ENCODE results near the gene GPR160. TPM values are rescaled to one million over a fixed set of nuclear protein-coding genes. Genes with fewer than 3 reads are reported as not detected.
A peak's percentile ranks its signal among the peaks of the same experiment; 100 is the strongest.

GPR160 gene
- total RNA-seq (10 to 100 TPM in 2 of 5 experiments, 1 to 10 TPM in 3; 6.1 to 44.3 (median 8.7) TPM), polyA plus RNA-seq (10 to 100 TPM; 17.1 to 22.8 TPM), total RNA-seq (14.7 reads per million, percentile 44 among the genes with 10 or more reads in this experiment)

- Mint-ChIP-seq H3K36me3 (peaks cover 0 to 10% (median 6%) of the 10 kb centered on the region in 5 donors), H3K27ac (peak within 1 kb of the TSS; percentile 33 to 92 (median 82)), H3K4me1 (peaks cover 24 to 66% (median 49%) of the 10 kb centered on the region in 7 donors), H3K9me3 (peaks cover 0 to 6% (median 0%) of the 10 kb centered on the region in 11 donors), H3K4me3 (peak within 1 kb of the TSS; percentile 86 to 93 (median 90)), H3K27me3 (peaks cover 0 to 6% (median 0%) of the 10 kb centered on the region in 5 donors)
- Histone ChIP-seq H3K27me3 (ENCODE audit: control insufficient read depth in 2 of 2, insufficient read depth in 2 of 2, low read length in 2 of 2) (no peaks in the 10 kb centered on the region), H3K36me3 (ENCODE audit: control insufficient read depth in 2 of 3, insufficient read depth in 3 of 3, low read length in 3 of 3) (no peaks in the 10 kb centered on the region), H3K9me3 (ENCODE audit: control insufficient read depth in 2 of 3, low read length in 3 of 3) (no peaks in the 10 kb centered on the region), H3K4me3 (ENCODE audit: low read length) (peak within 1 kb of the TSS; percentile 88), H3K4me1 (ENCODE audit: control insufficient read depth in 2 of 2, insufficient read depth in 2 of 2, low read length in 2 of 2) (peaks cover 15 to 16% of the 10 kb centered on the region in 2 donors), H3K27ac (ENCODE audit: low read depth, low read length) (peak within 1 kb of the TSS; percentile 63)
- ATAC-seq (peak; percentile 82), DNase-seq (peak; percentile 67 to 85 (median 80))
- ChIA-PET CTCF (interaction anchor here (0.5 to 2.2 kb wide), 6 partner anchors 12 to 273 kb away, joined by 3 to 10 read pairs (median 4); partner anchors contain the start of gene TERC), POLR2A (interaction anchor here (0.8 to 6.5 kb wide), 7 partner anchors 12 to 265 kb away, joined by 3 to 62 read pairs (median 5); partner anchors contain the start of gene SEC62)
- intact Hi-C loops (cut with micrococcal nuclease), result loop anchor here (1.0 to 10.0 kb wide), 20 partner anchors 9 to 867 kb away; partner anchors contain the start of genes LRRC34 (in 2 of the 2), LRRIQ4 (in 2 of the 2), PRKCI (in 2 of the 2) and SKIL (in 2 of the 2)
These were observed at the start of gene GPR160 for GRCh38 chr3:170037463-170038433. Gene GPR160, plus strand, starts transcription at chr3:170037995. Its CDS starts 45,978 bp downstream, at chr3:170083973.

GRCh38 chr3:169990431-169990830 lies 47.4 kb upstream of the GPR160 start:
- Histone ChIP-seq H3K27ac (ENCODE audit: low read depth, low read length) (no peak overlapping the region), H3K27me3 (ENCODE audit: control insufficient read depth in 2 of 2, insufficient read depth in 2 of 2, low read length in 2 of 2) (no peaks in the 10 kb centered on the region), H3K4me1 (ENCODE audit: control insufficient read depth in 2 of 2, insufficient read depth in 2 of 2, low read length in 2 of 2) (no peaks in the 10 kb centered on the region), H3K9me3 (ENCODE audit: control insufficient read depth in 2 of 3, low read length in 3 of 3) (no peaks in the 10 kb centered on the region), H3K36me3 (ENCODE audit: control insufficient read depth in 2 of 3, insufficient read depth in 3 of 3, low read length in 3 of 3) (peaks cover 0 to 37% (median 31%) of the 10 kb centered on the region in 3 experiments), H3K4me3 (ENCODE audit: low read length) (no peak overlapping the region)
- Mint-ChIP-seq H3K27me3 (no peaks in the 10 kb centered on the region), H3K9me3 (no peaks in the 10 kb centered on the region), H3K27ac (no peak overlapping the region), H3K36me3 (peaks cover 7 to 26% (median 11%) of the 10 kb centered on the region in 5 donors), H3K4me3 (no peak overlapping the region), H3K4me1 (peaks cover 0 to 8% (median 0%) of the 10 kb centered on the region in 7 donors)
- intact Hi-C loops (cut with micrococcal nuclease), result no loop called here
- ATAC-seq, result no peak
- CTCF ChIA-PET, result no interaction called here
- POLR2A ChIA-PET, result interaction anchor here (0.6 to 1.0 kb wide), 4 partner anchors 9 to 227 kb away, joined by 3 to 5 read pairs (median 3); partner anchors contain the start of gene SEC62
- no peak for DNase-seq

GRCh38 chr3:169992156-169992555 lies 45.6 kb upstream of the GPR160 start:
- Histone ChIP-seq H3K4me1 (ENCODE audit: control insufficient read depth in 2 of 2, insufficient read depth in 2 of 2, low read length in 2 of 2) (no peaks in the 10 kb centered on the region), H3K9me3 (ENCODE audit: control insufficient read depth in 2 of 3, low read length in 3 of 3) (no peaks in the 10 kb centered on the region), H3K27ac (ENCODE audit: low read depth, low read length) (no peak overlapping the region), H3K4me3 (ENCODE audit: low read length) (no peak overlapping the region), H3K36me3 (ENCODE audit: control insufficient read depth in 2 of 3, insufficient read depth in 3 of 3, low read length in 3 of 3) (peaks cover 0 to 30% (median 22%) of the 10 kb centered on the region in 3 experiments), H3K27me3 (ENCODE audit: control insufficient read depth in 2 of 2, insufficient read depth in 2 of 2, low read length in 2 of 2) (no peaks in the 10 kb centered on the region)
- Mint-ChIP-seq H3K36me3 (peaks cover 7 to 31% (median 14%) of the 10 kb centered on the region in 5 donors), H3K9me3 (no peaks in the 10 kb centered on the region), H3K4me1 (peaks cover 0 to 13% (median 2%) of the 10 kb centered on the region in 7 donors), H3K27ac (peak overlapping the region in 2 of 9 donors; percentile 13 to 61), H3K4me3 (no peak overlapping the region), H3K27me3 (no peaks in the 10 kb centered on the region)
- intact Hi-C loops (cut with micrococcal nuclease), result no loop called here
- POLR2A ChIA-PET, result interaction anchor here (1.1 kb wide), 1 partner anchor 13 kb away, joined by 3 read pairs; no protein-coding TSS in a partner anchor
- CTCF ChIA-PET, result interaction anchor here (1.0 kb wide), 1 partner anchor 158 kb away, joined by 3 read pairs; no protein-coding TSS in a partner anchor
- ATAC-seq (no peak), DNase-seq (no peak)

GRCh38 chr3:169992781-169993180 lies 45.0 kb upstream of the GPR160 start:
- Mint-ChIP-seq H3K4me1 (peaks cover 0 to 13% (median 2%) of the 10 kb centered on the region in 7 donors), H3K4me3 (no peak overlapping the region), H3K27me3 (no peaks in the 10 kb centered on the region), H3K36me3 (peaks cover 7 to 34% (median 14%) of the 10 kb centered on the region in 5 donors), H3K9me3 (no peaks in the 10 kb centered on the region), H3K27ac (peak overlapping the region in 4 of 9 donors; percentile 17 to 79 (median 43))
- CTCF ChIA-PET, result interaction anchor here (1.0 kb wide), 1 partner anchor 157 kb away, joined by 3 read pairs; no protein-coding TSS in a partner anchor
- POLR2A ChIA-PET, result interaction anchor here (0.7 to 1.1 kb wide), 2 partner anchors 14 to 138 kb away, joined by 3 read pairs; no protein-coding TSS in a partner anchor
- ATAC-seq (no peak), DNase-seq (no peak)
- Histone ChIP-seq H3K4me1 (ENCODE audit: control insufficient read depth in 2 of 2, insufficient read depth in 2 of 2, low read length in 2 of 2) (no peaks in the 10 kb centered on the region), H3K36me3 (ENCODE audit: control insufficient read depth in 2 of 3, insufficient read depth in 3 of 3, low read length in 3 of 3) (peaks cover 0 to 30% (median 20%) of the 10 kb centered on the region in 3 experiments), H3K27ac (ENCODE audit: low read depth, low read length) (no peak overlapping the region), H3K4me3 (ENCODE audit: low read length) (no peak overlapping the region), H3K27me3 (ENCODE audit: control insufficient read depth in 2 of 2, insufficient read depth in 2 of 2, low read length in 2 of 2) (no peaks in the 10 kb centered on the region), H3K9me3 (ENCODE audit: control insufficient read depth in 2 of 3, low read length in 3 of 3) (no peaks in the 10 kb centered on the region)
- intact Hi-C loops (cut with micrococcal nuclease), result loop anchor here in 1 of 2 donors (1.0 kb wide), 1 partner anchor 8 kb away; no protein-coding TSS in a partner anchor

GRCh38 chr3:169993761-169994160 lies 44.0 kb upstream of the GPR160 start:
- POLR2A ChIA-PET, result interaction anchor here (0.7 kb wide), 2 partner anchors 14 to 139 kb away, joined by 3 read pairs; no protein-coding TSS in a partner anchor
- no peaks in the 10 kb centered on the region for H3K4me1 ChIP-seq (ENCODE audit: control insufficient read depth in 2 of 2, insufficient read depth in 2 of 2, low read length in 2 of 2)
- no peak overlapping the region for H3K27ac Mint-ChIP-seq
- CTCF ChIA-PET, result interaction anchor here (0.5 to 0.7 kb wide), 2 partner anchors 8 to 47 kb away, joined by 3 to 4 read pairs; no protein-coding TSS in a partner anchor
- H3K9me3 Mint-ChIP-seq, result no peaks in the 10 kb centered on the region
- ATAC-seq, result no peak
- no peaks in the 10 kb centered on the region for H3K27me3 Mint-ChIP-seq
- H3K27ac ChIP-seq (ENCODE audit: low read depth, low read length), result no peak overlapping the region
- no peak overlapping the region for H3K4me3 Mint-ChIP-seq
- H3K36me3 Mint-ChIP-seq, result peaks cover 7 to 37% (median 15%) of the 10 kb centered on the region in 5 donors
- peaks cover 3 to 16% (median 6%) of the 10 kb centered on the region in 7 donors for H3K4me1 Mint-ChIP-seq
- no peak for DNase-seq
- intact Hi-C loops (cut with micrococcal nuclease), result loop anchor here in 1 of 2 donors (1.0 kb wide), 1 partner anchor 9 kb away; no protein-coding TSS in a partner anchor
- H3K4me3 ChIP-seq (ENCODE audit: low read length), result no peak overlapping the region
- peaks cover 0 to 27% (median 20%) of the 10 kb centered on the region in 3 experiments for H3K36me3 ChIP-seq (ENCODE audit: control insufficient read depth in 2 of 3, insufficient read depth in 3 of 3, low read length in 3 of 3)
- no peaks in the 10 kb centered on the region for H3K9me3 ChIP-seq (ENCODE audit: control insufficient read depth in 2 of 3, low read length in 3 of 3)
- H3K27me3 ChIP-seq (ENCODE audit: control insufficient read depth in 2 of 2, insufficient read depth in 2 of 2, low read length in 2 of 2), result no peaks in the 10 kb centered on the region

- ATAC-seq (no peak), DNase-seq (no peak)
- H3K4me1 ChIP-seq (ENCODE audit: control insufficient read depth in 2 of 2, insufficient read depth in 2 of 2, low read length in 2 of 2), result no peaks in the 10 kb centered on the region
- peaks cover 0 to 21% (median 20%) of the 10 kb centered on the region in 3 experiments for H3K36me3 ChIP-seq (ENCODE audit: control insufficient read depth in 2 of 3, insufficient read depth in 3 of 3, low read length in 3 of 3)
- ChIA-PET POLR2A (interaction anchor here (0.8 to 2.2 kb wide), 6 partner anchors 9 to 42 kb away, joined by 3 to 7 read pairs (median 3); partner anchors contain the start of genes GPR160 and SEC62), CTCF (no interaction called here)
- H3K36me3 Mint-ChIP-seq, result peaks cover 7 to 43% (median 24%) of the 10 kb centered on the region in 5 donors
- H3K27ac ChIP-seq (ENCODE audit: low read depth, low read length), result no peak overlapping the region
- no peak overlapping the region for H3K4me3 Mint-ChIP-seq
- intact Hi-C loops (cut with micrococcal nuclease), result loop anchor here in 1 of 2 donors (1.0 kb wide), 1 partner anchor 42 kb away; no protein-coding TSS in a partner anchor
- no peak overlapping the region for H3K4me3 ChIP-seq (ENCODE audit: low read length)
- H3K9me3 Mint-ChIP-seq, result peaks cover 0 to 6% (median 0%) of the 10 kb centered on the region in 11 donors
- H3K27ac Mint-ChIP-seq, result peak overlapping the region in 1 of 9 donors; percentile 30
- H3K4me1 Mint-ChIP-seq, result peaks cover 5 to 29% (median 15%) of the 10 kb centered on the region in 7 donors
- no peaks in the 10 kb centered on the region for H3K27me3 Mint-ChIP-seq
- no peaks in the 10 kb centered on the region for H3K27me3 ChIP-seq (ENCODE audit: control insufficient read depth in 2 of 2, insufficient read depth in 2 of 2, low read length in 2 of 2)
- H3K9me3 ChIP-seq (ENCODE audit: control insufficient read depth in 2 of 3, low read length in 3 of 3), result no peaks in the 10 kb centered on the region
These were observed 41.7 kb upstream of the GPR160 start for GRCh38 chr3:169996063-169996462.
